Measurements from ENCODE around the gene VPS37B. TPM values are rescaled to one million over a fixed set of nuclear protein-coding genes. Genes with fewer than 3 reads are reported as not detected.
A peak's percentile ranks its signal among the peaks of the same experiment; 100 is the strongest.

Gene VPS37B, protein sequence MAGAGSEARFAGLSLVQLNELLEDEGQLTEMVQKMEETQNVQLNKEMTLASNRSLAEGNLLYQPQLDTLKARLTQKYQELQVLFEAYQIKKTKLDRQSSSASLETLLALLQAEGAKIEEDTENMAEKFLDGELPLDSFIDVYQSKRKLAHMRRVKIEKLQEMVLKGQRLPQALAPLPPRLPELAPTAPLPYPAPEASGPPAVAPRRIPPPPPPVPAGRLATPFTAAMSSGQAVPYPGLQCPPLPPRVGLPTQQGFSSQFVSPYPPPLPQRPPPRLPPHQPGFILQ
- 100 to 1,000 TPM in 1 of 2 experiments, 10 to 100 TPM in 1; 97.7 to 104 TPM for total RNA-seq
- polyA plus RNA-seq (2013, experiment 1 of 2), result 19.4 TPM
- 28.6 TPM for polyA plus RNA-seq (2013, experiment 2 of 2)
- 6.4 to 219 (median 26.6) reads per million in 172 experiments for total RNA-seq

DNA sequence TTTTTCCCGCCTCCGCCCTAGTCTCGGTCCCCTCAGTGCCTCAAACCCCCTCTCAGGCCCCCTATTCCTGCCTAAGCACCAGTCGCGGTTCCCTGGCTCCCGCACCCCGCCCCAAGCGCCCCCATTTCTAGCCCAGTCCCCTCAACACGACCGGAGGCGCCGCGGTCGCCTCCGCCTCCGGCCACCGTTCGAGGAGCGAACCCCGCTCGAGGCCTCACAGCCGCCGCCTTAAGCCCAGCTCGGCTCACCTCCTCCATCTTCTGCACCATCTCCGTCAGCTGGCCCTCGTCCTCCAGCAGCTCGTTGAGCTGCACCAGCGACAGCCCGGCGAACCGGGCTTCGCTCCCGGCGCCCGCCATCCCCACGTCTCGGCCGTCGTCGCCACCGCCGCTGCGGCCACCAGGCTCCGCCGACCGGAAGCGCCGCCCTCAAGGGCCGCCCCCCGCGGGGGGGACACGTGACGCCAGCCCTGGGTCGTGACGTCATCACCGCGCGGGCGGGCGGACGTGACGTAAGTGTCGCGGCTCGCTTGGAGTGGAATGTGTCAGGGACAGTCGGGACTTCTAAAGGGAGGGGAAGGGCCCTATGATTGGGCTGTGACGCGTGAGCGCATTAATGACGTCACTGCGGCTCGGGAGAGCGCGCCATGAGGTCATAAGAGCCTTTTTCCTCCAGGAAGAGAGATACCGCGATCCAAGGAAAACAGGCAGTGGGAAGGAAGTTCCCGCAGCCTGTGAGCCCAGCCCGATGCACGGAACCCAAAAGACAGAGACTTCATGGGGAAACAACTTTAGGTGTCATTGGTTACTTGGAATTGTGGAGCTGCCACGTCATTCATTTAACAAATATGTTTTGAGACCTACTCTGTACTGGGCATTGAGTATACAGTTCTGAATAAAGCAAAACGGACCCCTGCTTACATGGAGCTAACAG is at the start of gene VPS37B:
VPS37B (minus strand) TSS at position 421 of the 933 bp plus-strand sequence; CDS start at position 359, 62 bp downstream.
- H3K4me1 Mint-ChIP-seq (ENCODE audit: low read depth), result peaks cover 93% of the 10 kb centered on the region
- ChIA-PET POLR2A (interaction anchor here (0.6 to 9.7 kb wide), 12 partner anchors 10 to 79 kb away, joined by 3 to 81 read pairs (median 4); partner anchors contain the start of gene OGFOD2), CTCF (interaction anchor here (1.1 to 1.9 kb wide), 2 partner anchors 8 to 57 kb away, joined by 3 to 7 read pairs; no protein-coding TSS in a partner anchor)
- Histone ChIP-seq H3K9me3 (ENCODE audit: control insufficient read depth in 1 of 2, insufficient read depth in 1 of 2, low read length in 2 of 2) (peaks cover 0 to 3% of the 10 kb centered on the region in 2 experiments), H3K27me3 (ENCODE audit: control insufficient read depth in 1 of 2, insufficient read depth in 2 of 2, low read length in 2 of 2) (no peaks in the 10 kb centered on the region), H3K36me3 (ENCODE audit: insufficient read depth, low read length) (no peaks in the 10 kb centered on the region), H3K27ac (ENCODE audit: low read depth in 1 of 2, low read length in 2 of 2) (peak within 1 kb of the TSS; percentile 83 to 85), H3K4me1 (ENCODE audit: insufficient read depth, low read length) (peaks cover 68% of the 10 kb centered on the region), H3K4me3 (ENCODE audit: low read length) (peak within 1 kb of the TSS; percentile 64)
- peak within 1 kb of the TSS; percentile 98 for H3K27ac Mint-ChIP-seq
- H3K36me3 Mint-ChIP-seq (ENCODE audit: low read depth), result peaks cover 27% of the 10 kb centered on the region
- TF ChIP-seq, protein P1, sequence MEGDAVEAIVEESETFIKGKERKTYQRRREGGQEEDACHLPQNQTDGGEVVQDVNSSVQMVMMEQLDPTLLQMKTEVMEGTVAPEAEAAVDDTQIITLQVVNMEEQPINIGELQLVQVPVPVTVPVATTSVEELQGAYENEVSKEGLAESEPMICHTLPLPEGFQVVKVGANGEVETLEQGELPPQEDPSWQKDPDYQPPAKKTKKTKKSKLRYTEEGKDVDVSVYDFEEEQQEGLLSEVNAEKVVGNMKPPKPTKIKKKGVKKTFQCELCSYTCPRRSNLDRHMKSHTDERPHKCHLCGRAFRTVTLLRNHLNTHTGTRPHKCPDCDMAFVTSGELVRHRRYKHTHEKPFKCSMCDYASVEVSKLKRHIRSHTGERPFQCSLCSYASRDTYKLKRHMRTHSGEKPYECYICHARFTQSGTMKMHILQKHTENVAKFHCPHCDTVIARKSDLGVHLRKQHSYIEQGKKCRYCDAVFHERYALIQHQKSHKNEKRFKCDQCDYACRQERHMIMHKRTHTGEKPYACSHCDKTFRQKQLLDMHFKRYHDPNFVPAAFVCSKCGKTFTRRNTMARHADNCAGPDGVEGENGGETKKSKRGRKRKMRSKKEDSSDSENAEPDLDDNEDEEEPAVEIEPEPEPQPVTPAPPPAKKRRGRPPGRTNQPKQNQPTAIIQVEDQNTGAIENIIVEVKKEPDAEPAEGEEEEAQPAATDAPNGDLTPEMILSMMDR (IDR thresholded peaks at IDR 0.05), result no peak
- intact Hi-C loops (cut with DNase I, micrococcal nuclease), result no loop called here
- no peaks in the 10 kb centered on the region for H3K27me3 Mint-ChIP-seq
- peak within 1 kb of the TSS; percentile 87 for H3K4me3 Mint-ChIP-seq
- ATAC-seq (ENCODE audit: poor library complexity) (peak; percentile 66), DNase-seq (peak; percentile 68 to 95 (median 84))
- H3K9me3 Mint-ChIP-seq, result no peaks in the 10 kb centered on the region

DNA sequence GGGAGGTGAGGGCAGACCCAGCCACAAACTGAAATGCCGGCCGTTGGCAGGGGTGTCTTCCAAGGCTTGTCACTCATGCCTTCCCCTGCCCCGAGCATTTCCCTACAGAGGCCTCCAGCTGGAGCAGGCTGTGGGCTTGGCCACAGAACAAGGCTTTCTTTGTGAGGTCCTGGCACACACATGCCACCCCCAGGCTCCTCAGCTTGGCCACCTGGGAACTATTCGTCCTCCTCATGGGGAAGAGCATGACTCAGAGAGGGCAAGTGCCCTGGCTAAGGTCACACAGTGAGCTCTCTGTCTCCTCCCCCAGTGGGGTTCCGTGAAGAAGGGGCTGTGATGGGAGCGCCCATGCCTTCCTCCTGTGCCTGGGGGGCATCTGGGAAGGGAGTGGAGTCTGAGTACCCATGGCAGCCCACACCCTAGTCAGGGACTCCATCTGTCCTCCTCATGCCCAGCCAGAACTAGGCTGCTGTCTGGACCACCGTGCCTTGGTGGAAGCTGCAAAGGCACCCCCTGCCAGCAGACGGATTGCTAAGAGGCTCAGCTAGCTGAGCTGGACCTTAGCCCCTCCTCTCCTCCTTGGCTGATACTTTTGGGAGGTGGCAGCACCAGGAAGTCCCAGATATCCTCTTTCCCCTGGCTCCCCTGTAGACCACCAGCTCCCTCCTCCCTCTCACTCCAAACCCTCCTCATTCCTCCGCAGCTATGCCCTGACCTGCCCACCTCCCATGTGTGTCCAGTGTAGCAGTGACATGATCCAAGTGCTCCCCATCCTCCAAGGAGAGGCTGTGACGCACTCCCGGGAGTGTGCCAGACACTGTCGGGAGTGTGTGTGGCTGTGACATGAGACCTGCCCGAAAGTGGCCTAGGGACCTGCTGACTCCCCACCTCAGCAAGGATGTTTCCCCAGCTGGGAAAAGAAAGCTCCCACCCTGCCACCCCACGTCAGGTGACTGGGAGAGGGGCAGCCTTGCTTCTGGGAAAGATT is 49.0 kb upstream of the VPS37B start:
- no peak for ATAC-seq (ENCODE audit: poor library complexity)
- Histone ChIP-seq H3K27me3 (ENCODE audit: control insufficient read depth in 1 of 2, insufficient read depth in 2 of 2, low read length in 2 of 2) (no peaks in the 10 kb centered on the region), H3K4me1 (ENCODE audit: insufficient read depth, low read length) (peaks cover 21% of the 10 kb centered on the region), H3K4me3 (ENCODE audit: low read length) (no peak overlapping the region), H3K27ac (ENCODE audit: low read depth in 1 of 2, low read length in 2 of 2) (no peak overlapping the region), H3K9me3 (ENCODE audit: control insufficient read depth in 1 of 2, insufficient read depth in 1 of 2, low read length in 2 of 2) (no peaks in the 10 kb centered on the region), H3K36me3 (ENCODE audit: insufficient read depth, low read length) (no peaks in the 10 kb centered on the region)
- Mint-ChIP-seq H3K9me3 (no peaks in the 10 kb centered on the region), H3K27ac (no peak overlapping the region), H3K27me3 (no peaks in the 10 kb centered on the region), H3K36me3 (ENCODE audit: low read depth) (peaks cover 9% of the 10 kb centered on the region), H3K4me3 (no peak overlapping the region), H3K4me1 (ENCODE audit: low read depth) (no peaks in the 10 kb centered on the region)
- no peak for DNase-seq
- POLR2A ChIA-PET, result interaction anchor here (0.6 to 1.3 kb wide), 4 partner anchors 44 to 63 kb away, joined by 3 read pairs; no protein-coding TSS in a partner anchor
- TF ChIP-seq, protein P1 (IDR thresholded peaks at IDR 0.05), result no peak
- intact Hi-C loops (cut with DNase I, micrococcal nuclease), result no loop called here
- CTCF ChIA-PET, result interaction anchor here (1.5 kb wide), 1 partner anchor 9 kb away, joined by 3 read pairs; no protein-coding TSS in a partner anchor

Data from CD4-positive, alpha-beta T cell (primary cell).